ENCODE data around the gene RAB11FIP3. TPM values are rescaled to one million over a fixed set of nuclear protein-coding genes. Genes with fewer than 3 reads are reported as not detected.

The RAB11FIP3 gene
- polyA plus RNA-seq, 1 experiment: 13.3 TPM

GRCh38 chr16:554297-554621 is 128.8 kb downstream of the RAB11FIP3 start:
- no peak for TF ChIP-seq CTCF (IDR thresholded peaks at IDR 0.05; ENCODE audit: insufficient read depth, low read depth, low read length)
- H3K36me3 ChIP-seq (ENCODE audit: control insufficient read depth, insufficient read depth, low read length): peaks cover 19% of the 10 kb centered on the region
- POLR2A ChIA-PET: no interaction called here
- no peak for DNase-seq (ENCODE audit: low read depth)
- no peak overlapping the region for H3K4me3 ChIP-seq (ENCODE audit: low read depth, low read length)
- CTCF ChIA-PET: interaction anchor here (0.9 kb wide), 1 partner anchor 156 kb away, joined by 3 read pairs; no protein-coding TSS in a partner anchor
- H3K27me3 ChIP-seq (ENCODE audit: control insufficient read depth, insufficient read depth, low read length): peaks cover 2% of the 10 kb centered on the region

GRCh38 chr16:554640-555365 is 129.4 kb downstream of the RAB11FIP3 start:
- Histone ChIP-seq H3K4me3 (ENCODE audit: low read depth, low read length) (peak overlapping the region; percentile 14), H3K27me3 (ENCODE audit: control insufficient read depth, insufficient read depth, low read length) (peaks cover 5% of the 10 kb centered on the region), H3K36me3 (ENCODE audit: control insufficient read depth, insufficient read depth, low read length) (peaks cover 14% of the 10 kb centered on the region)
- ChIA-PET POLR2A (no interaction called here), CTCF (interaction anchor here (0.7 to 0.9 kb wide), 2 partner anchors 13 to 156 kb away, joined by 3 read pairs; no protein-coding TSS in a partner anchor)
- no peak for TF ChIP-seq CTCF (IDR thresholded peaks at IDR 0.05; ENCODE audit: insufficient read depth, low read depth, low read length)
- DNase-seq (ENCODE audit: low read depth): peak; percentile 23

GRCh38 chr16:555528-556473 is 130.4 kb downstream of the RAB11FIP3 start:
- TF ChIP-seq CTCF (IDR thresholded peaks at IDR 0.05; ENCODE audit: insufficient read depth, low read depth, low read length): no peak
- ChIA-PET CTCF (interaction anchor here (0.7 to 1.2 kb wide), 2 partner anchors 12 to 13 kb away, joined by 3 read pairs; no protein-coding TSS in a partner anchor), POLR2A (no interaction called here)
- no peak for DNase-seq (ENCODE audit: low read depth)
- Histone ChIP-seq H3K27me3 (ENCODE audit: control insufficient read depth, insufficient read depth, low read length) (peaks cover 5% of the 10 kb centered on the region), H3K4me3 (ENCODE audit: low read depth, low read length) (no peak overlapping the region), H3K36me3 (ENCODE audit: control insufficient read depth, insufficient read depth, low read length) (peaks cover 9% of the 10 kb centered on the region)

GRCh38 chr16:556474-557173 is 131.2 kb downstream of the RAB11FIP3 start:
- Histone ChIP-seq H3K36me3 (ENCODE audit: control insufficient read depth, insufficient read depth, low read length) (peaks cover 7% of the 10 kb centered on the region), H3K4me3 (ENCODE audit: low read depth, low read length) (no peak overlapping the region), H3K27me3 (ENCODE audit: control insufficient read depth, insufficient read depth, low read length) (peaks cover 8% of the 10 kb centered on the region)
- ChIA-PET CTCF (interaction anchor here (1.2 kb wide), 1 partner anchor 12 kb away, joined by 3 read pairs; no protein-coding TSS in a partner anchor), POLR2A (no interaction called here)
- no peak for DNase-seq (ENCODE audit: low read depth)
- TF ChIP-seq CTCF (IDR thresholded peaks at IDR 0.05; ENCODE audit: insufficient read depth, low read depth, low read length): no peak
